Measurements from ENCODE around the gene CNEP1R1. TPM values are rescaled to one million over a fixed set of nuclear protein-coding genes. Genes with fewer than 3 reads are reported as not detected.

The CNEP1R1 gene
- total RNA-seq, 2 donors from 2014 or later = 13.4 to 22.4 TPM

- Histone ChIP-seq H3K4me1 (no peaks in the 10 kb centered on the region), H3K9me3 (no peaks in the 10 kb centered on the region), H3K36me3 (no peaks in the 10 kb centered on the region), H3K27me3 (no peaks in the 10 kb centered on the region), H3K9ac (ENCODE audit: low read depth in 2 of 2, low read length in 2 of 2) (no peak overlapping the region), H3K4me3 (no peak overlapping the region), H3K27ac (no peak overlapping the region)
- intact Hi-C loops (cut with DNase I) = no loop called here
- TF ChIP-seq CTCF (IDR thresholded peaks at IDR 0.05) = no peak
- no peak for DNase-seq
Measured at GRCh38 chr16:50045412-50045811, 20.4 kb downstream of the CNEP1R1 start.

GRCh38 chr16:50046853-50047252, 21.8 kb downstream of the CNEP1R1 start:
- Histone ChIP-seq H3K4me1 (no peaks in the 10 kb centered on the region), H3K27me3 (no peaks in the 10 kb centered on the region), H3K36me3 (no peaks in the 10 kb centered on the region), H3K9me3 (no peaks in the 10 kb centered on the region), H3K9ac (ENCODE audit: low read depth in 2 of 2, low read length in 2 of 2) (no peak overlapping the region), H3K4me3 (no peak overlapping the region), H3K27ac (no peak overlapping the region)
- no peak for DNase-seq
- TF ChIP-seq CTCF (IDR thresholded peaks at IDR 0.05) = no peak
- intact Hi-C loops (cut with DNase I) = no loop called here

DNA sequence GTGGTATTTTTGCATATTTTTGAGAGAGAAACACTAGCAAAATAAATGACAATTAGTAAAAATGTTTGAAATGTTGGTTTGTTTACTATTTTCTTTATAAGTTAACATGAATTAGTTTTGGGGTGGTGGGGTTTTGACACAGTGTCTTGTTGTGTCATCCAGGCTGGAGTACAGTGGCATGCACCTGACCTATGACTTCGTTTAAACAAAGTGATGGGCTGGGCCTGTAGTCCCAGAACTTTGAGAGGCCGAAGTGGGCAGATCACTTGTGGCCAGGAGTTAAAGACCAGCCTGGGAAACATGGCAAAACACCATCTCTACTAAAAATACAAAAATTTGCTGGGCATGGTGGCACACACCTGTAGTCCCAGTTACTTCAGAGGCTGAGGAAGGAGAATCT, 22.8 kb downstream of the CNEP1R1 start:
- intact Hi-C loops (cut with DNase I) = no loop called here
- DNase-seq = no peak
- Histone ChIP-seq H3K36me3 (no peaks in the 10 kb centered on the region), H3K4me3 (no peak overlapping the region), H3K27ac (no peak overlapping the region), H3K4me1 (no peaks in the 10 kb centered on the region), H3K9me3 (no peaks in the 10 kb centered on the region), H3K27me3 (no peaks in the 10 kb centered on the region), H3K9ac (ENCODE audit: low read depth in 2 of 2, low read length in 2 of 2) (no peak overlapping the region)
- no peak for TF ChIP-seq CTCF (IDR thresholded peaks at IDR 0.05)

GRCh38 chr16:50050802-50051201, 25.8 kb downstream of the CNEP1R1 start:
- no peaks in the 10 kb centered on the region for H3K36me3 ChIP-seq
- H3K27me3 ChIP-seq = no peaks in the 10 kb centered on the region
- H3K9ac ChIP-seq (ENCODE audit: low read depth in 2 of 2, low read length in 2 of 2) = no peak overlapping the region
- DNase-seq = no peak
- no peaks in the 10 kb centered on the region for H3K4me1 ChIP-seq
- TF ChIP-seq CTCF (IDR thresholded peaks at IDR 0.05) = no peak
- H3K4me3 ChIP-seq = no peak overlapping the region
- H3K9me3 ChIP-seq = no peaks in the 10 kb centered on the region
- H3K27ac ChIP-seq = no peak overlapping the region
- intact Hi-C loops (cut with DNase I) = no loop called here

DNA sequence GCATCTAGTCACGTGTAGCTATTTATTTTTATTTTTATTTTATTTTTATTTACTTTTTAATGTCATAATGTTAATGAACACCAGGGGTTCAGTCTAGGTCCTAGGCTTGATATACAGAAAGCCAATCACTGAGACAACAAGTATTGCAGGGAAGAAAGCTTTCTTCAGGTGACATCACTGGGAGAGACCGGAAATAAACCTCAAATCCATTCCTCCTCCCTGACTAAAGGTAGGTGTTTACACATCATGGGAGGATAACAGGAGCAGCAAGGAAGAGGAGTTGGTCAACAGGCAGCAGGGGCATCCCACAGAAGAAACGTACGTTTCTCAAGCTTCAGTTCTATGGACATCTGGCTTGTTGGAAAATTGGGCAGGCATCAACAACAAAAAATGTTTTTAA, 31.2 kb downstream of the CNEP1R1 start:
- Histone ChIP-seq H3K27ac (no peak overlapping the region), H3K4me3 (no peak overlapping the region), H3K27me3 (no peaks in the 10 kb centered on the region), H3K36me3 (no peaks in the 10 kb centered on the region), H3K9ac (ENCODE audit: low read depth in 2 of 2, low read length in 2 of 2) (no peak overlapping the region), H3K9me3 (no peaks in the 10 kb centered on the region), H3K4me1 (no peaks in the 10 kb centered on the region)
- no peak for DNase-seq
- no peak for TF ChIP-seq CTCF (IDR thresholded peaks at IDR 0.05)
- intact Hi-C loops (cut with DNase I) = no loop called here

Data from colonic mucosa (tissue), 4 donors.